IPS-11a (cell line): ENCODE measurements around the gene GRIK3.

ENCODE experiments used
- H3K4me3 ChIP-seq: one replicate; pipeline ENCODE4 v1.5.1; 2013; ENCODE audit warnings: low read depth, low read length, control low read depth

Gene GRIK3

GRCh38 chr1:36881541-36881940 lies 152.8 kb downstream of the GRIK3 start:
- no peak overlapping the region for H3K4me3 ChIP-seq

- no peak overlapping the region for H3K4me3 ChIP-seq
Measured at GRCh38 chr1:36881068-36881405, 153.3 kb downstream of the GRIK3 start.

GRCh38 chr1:36880155-36881067 lies 153.9 kb downstream of the GRIK3 start:
- no peak overlapping the region for H3K4me3 ChIP-seq

GRCh38 chr1:36879613-36880012 lies 154.7 kb downstream of the GRIK3 start:
- H3K4me3 ChIP-seq = no peak overlapping the region

- no peak overlapping the region for H3K4me3 ChIP-seq
Measured at GRCh38 chr1:36876990-36877389, 157.3 kb downstream of the GRIK3 start.

- no peak overlapping the region for H3K4me3 ChIP-seq
Measured at GRCh38 chr1:36874271-36875060, 159.8 kb downstream of the GRIK3 start.

GRCh38 chr1:36872858-36873257 lies 161.5 kb downstream of the GRIK3 start:
- H3K4me3 ChIP-seq = no peak overlapping the region

- H3K4me3 ChIP-seq = no peak overlapping the region
Measured at GRCh38 chr1:36872126-36872754, 162.1 kb downstream of the GRIK3 start.

GRCh38 chr1:36871146-36871971 lies 163.0 kb downstream of the GRIK3 start:
- no peak overlapping the region for H3K4me3 ChIP-seq

- H3K4me3 ChIP-seq = no peak overlapping the region
Measured at GRCh38 chr1:36869826-36870225, 164.5 kb downstream of the GRIK3 start.

GRCh38 chr1:36869054-36869453 lies 165.3 kb downstream of the GRIK3 start:
- no peak overlapping the region for H3K4me3 ChIP-seq

GRCh38 chr1:36867575-36867974 lies 166.7 kb downstream of the GRIK3 start:
- no peak overlapping the region for H3K4me3 ChIP-seq

GRCh38 chr1:36866169-36866814 lies 168.0 kb downstream of the GRIK3 start:
- no peak overlapping the region for H3K4me3 ChIP-seq

- H3K4me3 ChIP-seq = no peak overlapping the region
Measured at GRCh38 chr1:36865602-36865900, 168.8 kb downstream of the GRIK3 start.

GRCh38 chr1:36864823-36865601 lies 169.3 kb downstream of the GRIK3 start:
- no peak overlapping the region for H3K4me3 ChIP-seq

GRCh38 chr1:36864182-36864822 lies 170.0 kb downstream of the GRIK3 start:
- no peak overlapping the region for H3K4me3 ChIP-seq

- no peak overlapping the region for H3K4me3 ChIP-seq
Measured at GRCh38 chr1:36863500-36863899, 170.8 kb downstream of the GRIK3 start.

- no peak overlapping the region for H3K4me3 ChIP-seq
Measured at GRCh38 chr1:36863061-36863460, 171.3 kb downstream of the GRIK3 start.

- H3K4me3 ChIP-seq = no peak overlapping the region
Measured at GRCh38 chr1:36861375-36861774, 172.9 kb downstream of the GRIK3 start.
